ENCODE results near the gene APOE.
"Not testable (repeated sequence)": the region's sequence is repeated elsewhere in the genome, so short reads cannot be mapped to it uniquely, and the experiment has no call there.

Gene APOE

DNA sequence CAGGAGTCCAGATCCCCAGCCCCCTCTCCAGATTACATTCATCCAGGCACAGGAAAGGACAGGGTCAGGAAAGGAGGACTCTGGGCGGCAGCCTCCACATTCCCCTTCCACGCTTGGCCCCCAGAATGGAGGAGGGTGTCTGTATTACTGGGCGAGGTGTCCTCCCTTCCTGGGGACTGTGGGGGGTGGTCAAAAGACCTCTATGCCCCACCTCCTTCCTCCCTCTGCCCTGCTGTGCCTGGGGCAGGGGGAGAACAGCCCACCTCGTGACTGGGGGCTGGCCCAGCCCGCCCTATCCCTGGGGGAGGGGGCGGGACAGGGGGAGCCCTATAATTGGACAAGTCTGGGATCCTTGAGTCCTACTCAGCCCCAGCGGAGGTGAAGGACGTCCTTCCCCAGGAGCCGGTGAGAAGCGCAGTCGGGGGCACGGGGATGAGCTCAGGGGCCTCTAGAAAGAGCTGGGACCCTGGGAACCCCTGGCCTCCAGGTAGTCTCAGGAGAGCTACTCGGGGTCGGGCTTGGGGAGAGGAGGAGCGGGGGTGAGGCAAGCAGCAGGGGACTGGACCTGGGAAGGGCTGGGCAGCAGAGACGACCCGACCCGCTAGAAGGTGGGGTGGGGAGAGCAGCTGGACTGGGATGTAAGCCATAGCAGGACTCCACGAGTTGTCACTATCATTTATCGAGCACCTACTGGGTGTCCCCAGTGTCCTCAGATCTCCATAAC, at the start of gene APOE:
APOE (plus strand) TSS at position 360 of the 724 bp plus-strand sequence. CDS start 829 bp downstream, outside the sequence.
- no peak for TF ChIP-seq ZNF274 (IDR thresholded peaks at IDR 0.05; ENCODE audit: low read depth, low read length)
- no peak within 1 kb of the TSS for H3K4me3 ChIP-seq (ENCODE audit: low read length)

GRCh38 chr19:44856421-44857083, 49.0 kb upstream of the APOE start:
- TF ChIP-seq ZNF274 (IDR thresholded peaks at IDR 0.05; ENCODE audit: low read depth, low read length): no peak
- H3K4me3 ChIP-seq (ENCODE audit: low read length): no peak overlapping the region

DNA sequence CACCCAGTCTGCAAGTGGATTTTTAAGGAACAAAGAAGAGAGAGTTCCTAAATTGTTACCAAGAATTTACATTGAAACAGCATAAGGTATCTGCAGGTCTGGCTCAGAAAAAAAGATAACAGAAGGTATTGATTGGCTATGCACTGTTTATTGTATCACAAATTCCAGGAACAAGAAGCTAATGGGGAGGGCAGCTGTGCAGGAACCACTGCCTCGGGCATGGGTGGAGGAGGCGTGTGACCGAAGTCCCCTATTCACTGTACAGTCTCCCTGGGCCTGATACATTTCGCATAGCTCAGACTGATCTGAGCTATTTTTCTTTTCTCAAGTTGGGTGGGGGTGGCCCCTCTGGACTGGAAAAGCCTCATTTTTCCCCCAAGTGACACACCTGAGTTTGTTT, 47.8 kb upstream of the APOE start:
- H3K4me3 ChIP-seq (ENCODE audit: low read length): no peak overlapping the region
- no peak for TF ChIP-seq ZNF274 (IDR thresholded peaks at IDR 0.05; ENCODE audit: low read depth, low read length)

DNA sequence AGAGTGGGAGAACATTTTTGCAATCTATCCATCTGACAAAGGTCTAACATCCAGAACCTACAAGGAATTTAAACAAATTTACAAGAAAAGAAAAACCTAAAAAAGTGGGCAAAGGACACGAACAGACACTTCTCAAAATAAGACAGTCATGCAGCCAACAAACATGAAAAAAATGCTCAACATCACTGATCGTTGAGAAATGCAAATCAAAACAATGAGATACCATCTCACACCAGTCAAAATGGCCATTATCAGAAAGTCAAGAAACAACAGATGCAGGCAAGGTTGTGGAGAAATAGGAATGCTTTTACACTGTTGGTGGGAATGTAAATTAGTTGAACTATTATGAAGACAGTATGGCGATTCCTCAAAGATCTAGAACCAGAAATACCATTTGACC, 44.0 kb upstream of the APOE start:
- not testable (repeated sequence) for H3K4me3 ChIP-seq (ENCODE audit: low read length)

DNA sequence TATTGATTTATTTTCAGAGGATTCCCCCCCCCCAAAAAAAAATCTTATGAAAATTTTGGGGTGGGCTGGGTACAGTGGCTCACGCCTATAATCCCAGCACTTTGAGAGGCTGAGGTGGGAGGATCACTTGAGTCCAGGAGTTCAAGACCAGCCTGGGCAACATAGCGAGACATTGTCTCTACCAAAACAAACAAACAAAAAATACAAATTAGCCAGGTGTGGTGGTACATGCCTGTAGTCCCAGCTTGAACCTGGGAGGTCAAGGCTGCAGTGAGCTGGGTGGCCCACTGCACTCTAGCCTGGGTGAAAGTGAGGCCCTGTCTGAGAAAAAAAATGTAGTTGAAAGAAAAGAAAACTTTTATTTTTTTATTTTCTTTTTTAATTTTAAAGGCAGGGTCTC, 41.6 kb upstream of the APOE start:
- no peak overlapping the region for H3K4me3 ChIP-seq (ENCODE audit: low read length)
- no peak for TF ChIP-seq ZNF274 (IDR thresholded peaks at IDR 0.05; ENCODE audit: low read depth, low read length)

DNA sequence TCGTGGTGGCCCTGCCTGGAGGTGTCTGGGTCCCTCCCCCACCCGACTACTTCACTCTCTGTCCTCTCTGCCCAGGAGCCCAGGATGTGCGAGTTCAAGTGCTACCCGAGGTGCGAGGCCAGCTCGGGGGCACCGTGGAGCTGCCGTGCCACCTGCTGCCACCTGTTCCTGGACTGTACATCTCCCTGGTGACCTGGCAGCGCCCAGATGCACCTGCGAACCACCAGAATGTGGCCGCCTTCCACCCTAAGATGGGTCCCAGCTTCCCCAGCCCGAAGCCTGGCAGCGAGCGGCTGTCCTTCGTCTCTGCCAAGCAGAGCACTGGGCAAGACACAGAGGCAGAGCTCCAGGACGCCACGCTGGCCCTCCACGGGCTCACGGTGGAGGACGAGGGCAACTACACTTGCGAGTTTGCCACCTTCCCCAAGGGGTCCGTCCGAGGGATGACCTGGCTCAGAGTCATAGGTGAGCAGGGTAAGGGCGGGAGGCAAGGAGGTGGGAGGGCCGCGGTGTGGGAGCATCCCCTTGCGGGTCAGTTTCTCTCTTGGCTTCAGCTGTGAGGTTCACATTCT, 40.3 kb upstream of the APOE start:
- no peak for TF ChIP-seq ZNF274 (IDR thresholded peaks at IDR 0.05; ENCODE audit: low read depth, low read length)
- no peak overlapping the region for H3K4me3 ChIP-seq (ENCODE audit: low read length)

GRCh38 chr19:44866664-44867063, 38.9 kb upstream of the APOE start:
- TF ChIP-seq ZNF274 (IDR thresholded peaks at IDR 0.05; ENCODE audit: low read depth, low read length): no peak
- no peak overlapping the region for H3K4me3 ChIP-seq (ENCODE audit: low read length)

DNA sequence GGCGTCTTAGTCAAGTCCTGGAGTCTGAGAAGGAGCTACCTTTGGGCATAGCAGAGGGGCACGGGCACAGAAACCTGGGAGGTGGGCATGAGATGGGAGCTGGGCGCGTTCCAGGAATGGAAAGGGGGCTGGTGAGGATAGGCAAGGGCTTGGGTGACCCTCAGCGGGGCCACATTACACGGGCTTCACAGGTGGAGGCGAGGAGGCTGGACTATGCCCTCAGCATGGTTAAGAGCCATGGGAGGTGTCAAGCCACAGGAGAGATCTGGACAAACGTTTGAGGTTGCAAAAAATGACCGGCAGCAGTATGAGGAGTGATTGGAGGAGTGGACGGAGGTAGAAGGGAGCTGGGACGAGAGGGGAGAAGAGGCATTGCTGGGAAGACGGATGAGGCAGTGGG, 38.0 kb upstream of the APOE start:
- H3K4me3 ChIP-seq (ENCODE audit: low read length): no peak overlapping the region
- no peak for TF ChIP-seq ZNF274 (IDR thresholded peaks at IDR 0.05; ENCODE audit: low read depth, low read length)

DNA sequence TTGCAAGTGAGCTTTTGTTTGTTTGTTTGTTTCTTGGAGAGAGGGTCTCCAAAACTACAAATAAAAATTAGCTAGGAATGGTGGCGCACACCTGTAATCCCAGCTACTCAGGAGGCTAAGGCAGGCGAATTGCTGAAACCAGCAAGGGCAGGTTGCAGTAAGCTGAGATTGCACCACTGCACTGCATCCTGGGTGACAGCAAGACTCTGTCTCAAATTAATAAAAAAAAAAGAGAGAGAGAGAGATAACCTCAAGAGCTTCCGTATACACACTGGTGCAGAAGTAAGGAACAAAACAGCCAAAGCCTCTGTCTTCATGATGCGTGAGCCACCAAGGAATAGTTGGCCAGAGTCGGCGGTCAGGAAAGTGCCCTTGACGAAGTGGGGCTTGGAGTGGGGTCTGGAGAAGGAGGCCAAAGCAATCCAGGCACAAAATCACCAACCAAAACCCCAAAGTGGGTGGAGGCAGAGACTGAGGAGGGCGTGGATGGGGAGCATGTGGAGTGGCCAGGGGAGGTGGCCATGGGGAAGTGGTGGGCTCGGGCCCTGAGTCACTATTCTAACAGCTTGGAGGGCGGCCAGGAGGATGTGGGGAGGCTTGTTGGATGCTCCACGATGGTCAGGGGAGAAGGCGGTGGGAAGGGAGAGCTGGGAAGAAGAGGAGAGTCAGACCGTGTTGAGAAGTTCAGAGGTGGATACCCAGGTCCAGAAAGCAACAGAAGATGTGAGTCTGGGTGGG, 35.7 kb upstream of the APOE start:
- H3K4me3 ChIP-seq (ENCODE audit: low read length): no peak overlapping the region
- TF ChIP-seq ZNF274 (IDR thresholded peaks at IDR 0.05; ENCODE audit: low read depth, low read length): no peak

DNA sequence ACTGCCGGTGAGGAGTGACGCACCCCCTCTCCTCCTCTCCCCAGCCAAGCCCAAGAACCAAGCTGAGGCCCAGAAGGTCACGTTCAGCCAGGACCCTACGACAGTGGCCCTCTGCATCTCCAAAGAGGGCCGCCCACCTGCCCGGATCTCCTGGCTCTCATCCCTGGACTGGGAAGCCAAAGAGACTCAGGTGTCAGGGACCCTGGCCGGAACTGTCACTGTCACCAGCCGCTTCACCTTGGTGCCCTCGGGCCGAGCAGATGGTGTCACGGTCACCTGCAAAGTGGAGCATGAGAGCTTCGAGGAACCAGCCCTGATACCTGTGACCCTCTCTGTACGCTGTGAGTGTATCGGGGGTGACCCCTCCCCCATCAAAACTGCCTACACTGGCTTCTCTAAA, 33.8 kb upstream of the APOE start:
- no peak overlapping the region for H3K4me3 ChIP-seq (ENCODE audit: low read length)
- no peak for TF ChIP-seq ZNF274 (IDR thresholded peaks at IDR 0.05; ENCODE audit: low read depth, low read length)

GRCh38 chr19:44872661-44873060, 32.9 kb upstream of the APOE start:
- no peak overlapping the region for H3K4me3 ChIP-seq (ENCODE audit: low read length)
- no peak for TF ChIP-seq ZNF274 (IDR thresholded peaks at IDR 0.05; ENCODE audit: low read depth, low read length)

GRCh38 chr19:44874317-44874716, 31.3 kb upstream of the APOE start:
- no peak for TF ChIP-seq ZNF274 (IDR thresholded peaks at IDR 0.05; ENCODE audit: low read depth, low read length)
- H3K4me3 ChIP-seq (ENCODE audit: low read length): no peak overlapping the region

GRCh38 chr19:44875666-44876451, 29.7 kb upstream of the APOE start:
- no peak overlapping the region for H3K4me3 ChIP-seq (ENCODE audit: low read length)
- TF ChIP-seq ZNF274 (IDR thresholded peaks at IDR 0.05; ENCODE audit: low read depth, low read length): no peak

All from GM08714 (cell line).